Stimulated activated CD8-positive, alpha-beta memory T cell treated with anti-CD3 and anti-CD28 coated beads, Interleukin-15, amount 100 ng/mL, for 24 hours (primary cell): ENCODE results near the gene EEF1G.
"Not testable (repeated sequence)": the region's sequence is repeated elsewhere in the genome, so short reads cannot be mapped to it uniquely, and the experiment has no call there.

Experiments
- DNase-seq: peaks from one replicate; pipeline ENCODE4 v3.0.0-alpha.2; 2020; ENCODE audit warnings: low read depth

EEF1G gene

DNA sequence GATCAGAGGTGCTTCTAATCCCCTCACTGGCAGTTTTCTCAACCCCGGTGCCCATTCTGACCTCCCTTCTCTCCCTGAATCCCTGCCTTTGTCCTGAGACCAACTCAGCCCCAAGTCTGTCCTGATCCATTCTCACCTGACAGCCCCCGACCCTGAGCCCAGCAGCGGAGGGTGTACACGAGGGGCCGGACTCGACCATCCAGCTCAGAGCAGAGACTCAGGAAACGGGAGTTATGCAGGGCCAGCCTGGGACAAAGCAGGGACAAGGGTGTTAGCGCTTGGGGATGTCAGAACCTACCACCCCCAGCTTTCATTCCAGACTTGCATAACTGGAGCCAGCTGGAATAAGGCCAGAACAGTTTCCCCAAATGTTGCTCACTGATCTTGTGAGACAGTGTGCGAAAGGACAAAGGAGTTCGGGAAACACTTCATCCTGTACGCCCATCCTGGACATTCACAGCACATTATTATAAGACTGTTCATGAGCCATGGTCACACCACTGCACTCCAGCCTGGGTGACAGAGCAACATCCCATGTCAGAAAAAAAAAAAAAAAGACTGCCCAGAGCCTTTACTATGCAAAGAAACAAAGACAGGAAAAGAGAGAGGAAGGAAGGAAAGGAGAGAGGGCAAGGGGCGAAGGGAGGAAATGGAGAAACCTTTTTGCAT is 3.5 kb upstream of the EEF1G start:
- DNase-seq = no peak

DNA sequence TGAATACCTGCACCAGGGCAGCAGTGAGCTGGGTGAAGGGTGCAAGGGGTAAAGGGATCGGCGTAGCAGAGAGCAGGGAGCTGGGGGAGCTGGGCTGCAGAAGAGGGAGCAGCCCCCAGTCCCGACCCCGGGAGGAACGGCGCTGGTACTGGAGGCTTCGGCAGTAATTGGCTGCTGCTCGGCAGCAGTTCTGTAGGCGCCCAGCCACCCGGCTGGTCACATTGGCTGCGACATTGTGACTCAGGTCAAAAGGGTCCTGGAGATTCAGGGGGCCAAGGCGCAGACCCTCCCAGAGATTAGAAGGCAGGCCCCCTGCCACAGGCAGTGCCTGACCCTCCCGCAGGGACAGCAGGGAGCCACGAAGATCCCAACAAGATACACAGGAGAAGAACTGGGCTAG is 2.1 kb upstream of the EEF1G start:
- DNase-seq = no peak

DNA sequence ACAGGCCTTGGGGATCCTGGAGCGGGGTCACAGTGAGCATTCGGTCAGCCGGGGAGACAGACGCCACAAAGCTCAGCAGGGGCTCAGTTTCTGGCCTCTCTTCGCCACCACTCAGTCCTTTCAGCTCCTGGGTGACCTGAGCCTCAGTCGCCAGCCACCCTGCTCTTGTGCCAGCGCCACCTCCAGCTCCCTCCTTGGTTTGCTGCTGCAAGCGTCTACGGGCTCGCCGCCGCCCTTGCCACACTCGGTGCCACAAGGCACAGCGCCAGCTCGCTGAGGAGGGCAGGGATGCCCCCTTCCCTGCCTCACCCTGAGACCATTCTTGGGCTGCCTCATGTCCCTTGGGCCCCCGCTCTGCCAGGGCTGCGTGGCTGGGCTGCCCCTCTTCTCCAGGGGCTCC is 1.5 kb upstream of the EEF1G start:
- DNase-seq = no peak

DNA sequence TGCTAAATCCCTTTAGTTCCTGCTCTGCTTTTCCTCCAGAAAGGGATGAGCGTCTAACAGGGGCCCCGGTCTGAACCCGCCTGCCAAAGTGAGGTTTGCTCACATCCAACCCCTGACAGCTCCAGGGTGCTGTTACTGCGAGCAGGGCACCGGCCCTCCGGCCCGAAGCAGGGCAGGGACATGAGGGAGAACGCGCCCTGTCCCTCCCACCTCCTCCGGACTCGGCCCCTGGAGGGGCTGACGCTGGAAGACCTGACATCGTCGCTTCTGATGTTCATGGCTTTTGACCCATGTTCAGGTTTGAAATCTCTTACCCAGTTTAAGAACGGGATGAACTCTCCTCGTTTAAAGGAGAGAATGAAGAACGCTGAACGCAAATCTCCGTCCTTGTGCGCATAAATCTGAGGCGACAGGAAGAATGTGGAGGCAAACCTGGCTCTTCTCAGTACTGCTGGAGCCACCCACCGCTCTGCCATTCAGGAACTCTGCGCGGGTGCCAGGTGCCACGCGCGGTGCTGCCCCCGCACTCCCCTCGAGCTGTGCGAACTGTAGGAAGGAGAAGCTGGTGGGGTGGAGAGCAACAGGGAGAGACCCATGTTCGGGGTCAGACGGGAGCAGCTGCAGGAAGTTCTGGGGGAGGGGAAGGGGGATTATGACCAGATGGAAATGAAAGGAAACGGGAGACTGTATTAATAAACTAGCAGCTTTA is 826 bp upstream of the EEF1G start:
- no peak for DNase-seq

DNA sequence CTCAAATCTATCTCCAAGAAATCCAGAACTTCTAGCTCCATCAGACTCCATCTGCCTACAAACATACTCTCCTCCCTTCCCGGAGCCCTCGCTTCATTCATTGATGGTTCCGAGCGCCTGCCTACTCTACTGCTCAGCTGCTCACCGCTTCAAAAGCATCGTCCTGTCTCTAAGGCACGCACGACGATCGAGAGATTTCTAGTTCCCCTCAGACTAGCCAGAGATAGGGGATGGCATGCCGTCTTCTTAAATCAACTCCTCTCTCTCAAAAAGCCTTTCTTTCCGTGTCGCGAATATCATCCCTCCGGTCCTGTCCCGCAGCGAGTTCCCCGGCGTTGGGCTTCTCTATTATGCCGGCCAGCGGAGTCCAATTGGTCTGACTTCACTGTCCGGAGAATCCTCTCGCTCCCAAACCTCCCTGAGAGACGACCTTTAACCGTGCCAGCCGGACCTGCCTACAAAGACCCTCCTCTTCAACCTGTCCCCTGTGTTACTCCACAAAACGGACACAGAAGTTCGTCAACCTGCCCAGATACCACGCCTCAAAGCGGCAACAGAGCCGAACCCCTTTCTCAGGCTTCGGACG is 592 bp downstream of the EEF1G start:
- no peak for DNase-seq

DNA sequence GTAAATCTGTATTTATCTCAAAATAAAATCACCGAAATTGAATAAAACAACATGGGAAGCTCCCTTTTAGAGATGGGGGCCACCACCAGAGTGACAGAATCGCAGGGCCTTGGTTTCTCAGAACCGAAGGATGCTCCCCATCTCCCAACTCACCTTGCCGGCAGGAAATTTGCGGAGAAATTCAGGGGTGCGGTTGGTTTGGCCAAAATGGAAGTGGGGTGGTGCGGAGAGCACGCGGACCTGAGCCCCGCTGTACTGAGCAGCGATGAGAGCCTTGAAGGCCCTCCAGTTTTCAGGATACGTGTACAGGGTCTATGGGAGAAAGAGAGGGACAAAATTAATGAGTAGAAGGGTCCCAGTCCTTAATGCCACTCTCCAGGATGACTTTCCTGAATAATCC is 1.3 kb downstream of the EEF1G start:
- DNase-seq = no peak

DNA sequence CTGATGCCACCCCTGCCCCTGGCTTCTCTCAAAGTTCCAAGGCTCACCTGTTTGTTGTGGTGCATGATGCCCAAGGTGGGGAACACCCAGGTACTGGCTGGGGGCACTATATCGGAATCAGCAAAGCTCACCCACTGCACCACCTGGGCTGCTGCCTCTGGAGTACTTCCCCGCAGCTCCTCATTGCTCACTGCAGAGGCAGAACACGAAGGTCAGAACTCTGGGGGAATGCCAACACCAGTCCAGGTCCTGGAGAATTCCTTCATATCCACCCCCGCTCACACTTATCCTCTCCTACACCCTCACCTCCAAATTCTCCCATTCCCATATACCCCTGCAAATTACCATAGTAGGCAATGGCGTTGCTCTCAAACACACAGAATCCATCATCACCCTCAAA is 2.2 kb downstream of the EEF1G start:
- not testable (repeated sequence) for DNase-seq

DNA sequence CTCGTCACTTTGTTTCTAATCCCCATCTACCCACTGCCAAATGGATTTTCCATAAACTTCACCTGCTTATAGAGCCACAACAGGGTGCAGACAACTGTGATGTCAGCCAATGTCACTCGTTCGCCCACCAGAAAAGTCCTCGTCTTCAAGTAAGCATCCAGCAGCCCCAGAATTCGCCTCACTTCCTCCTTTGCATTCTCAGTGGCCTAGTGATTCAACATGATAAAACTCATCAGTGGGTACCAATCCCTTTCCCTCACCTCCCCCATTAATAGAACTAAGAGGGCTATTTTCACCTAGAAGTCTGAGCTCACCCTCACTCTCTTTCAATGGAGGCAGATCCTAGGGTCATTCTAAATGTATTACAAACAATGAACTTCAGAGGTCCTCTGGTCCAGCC is 2.8 kb downstream of the EEF1G start:
- DNase-seq = not testable (repeated sequence)

DNA sequence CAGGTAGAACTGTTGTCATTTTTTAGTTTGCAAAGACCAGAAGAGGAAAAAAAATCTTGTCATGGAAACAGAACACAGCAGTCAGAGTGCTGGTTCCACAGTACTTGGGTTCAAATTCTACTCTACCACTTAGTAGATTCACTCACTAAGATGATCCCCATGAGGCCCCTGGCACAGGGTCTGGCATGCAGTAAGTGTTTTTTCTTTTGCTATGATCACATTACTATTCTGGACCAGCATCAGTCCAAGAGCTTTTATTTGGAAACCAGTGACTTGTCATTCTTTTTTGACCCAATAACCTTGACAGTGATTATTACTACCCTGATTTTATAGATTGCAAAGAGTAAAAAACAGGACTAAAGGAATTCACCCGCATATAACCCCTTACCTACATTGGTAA is 4.1 kb downstream of the EEF1G start:
- no peak for DNase-seq

DNA sequence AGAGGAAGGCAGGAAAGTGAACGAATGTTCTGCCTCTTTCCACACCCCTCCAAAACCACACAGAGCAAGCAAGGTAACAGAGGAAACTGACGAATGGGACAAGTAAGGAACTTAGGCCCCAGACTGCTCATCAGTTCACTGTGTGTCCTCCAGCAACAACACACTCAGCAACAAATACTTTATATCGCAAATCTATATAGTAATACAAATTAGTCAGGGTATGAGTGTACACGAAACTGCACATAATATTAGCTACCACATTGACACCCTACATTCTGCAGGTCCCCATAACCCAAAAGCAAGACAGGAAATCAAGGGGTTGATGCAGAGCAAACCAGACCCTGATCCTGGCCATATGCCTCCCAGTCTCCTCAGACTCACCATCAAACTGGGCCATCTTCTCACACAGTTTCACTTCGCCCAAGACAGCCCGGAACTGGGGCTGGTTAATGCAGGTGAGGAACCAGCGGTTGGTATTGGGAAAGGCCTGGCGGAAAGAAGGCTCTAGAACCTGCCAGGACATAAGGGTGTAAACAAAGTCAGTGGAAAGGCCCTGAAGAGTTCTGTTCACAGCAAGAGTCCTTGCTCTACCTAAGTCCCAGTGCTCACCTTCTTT is 6.6 kb downstream of the EEF1G start:
- no peak for DNase-seq

DNA sequence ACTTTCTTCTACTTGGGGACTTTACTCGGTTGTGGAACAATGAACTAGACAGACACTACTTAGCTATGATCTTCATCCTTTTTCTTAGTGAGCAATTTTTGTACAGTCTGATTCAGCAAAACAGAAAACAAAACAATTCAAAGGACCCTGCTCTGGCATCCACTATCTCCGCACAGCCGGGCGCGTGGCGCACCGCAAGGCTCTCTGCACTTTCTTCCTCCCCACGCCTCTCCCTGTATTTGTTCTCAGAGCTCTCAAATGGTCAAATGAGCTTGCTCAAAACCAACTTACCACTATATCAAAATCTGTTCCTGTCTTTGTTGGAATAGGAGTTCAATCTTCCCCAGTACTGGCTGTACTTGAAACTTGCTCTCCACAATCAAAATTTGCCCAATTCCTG is 7.4 kb downstream of the EEF1G start:
- no peak for DNase-seq

DNA sequence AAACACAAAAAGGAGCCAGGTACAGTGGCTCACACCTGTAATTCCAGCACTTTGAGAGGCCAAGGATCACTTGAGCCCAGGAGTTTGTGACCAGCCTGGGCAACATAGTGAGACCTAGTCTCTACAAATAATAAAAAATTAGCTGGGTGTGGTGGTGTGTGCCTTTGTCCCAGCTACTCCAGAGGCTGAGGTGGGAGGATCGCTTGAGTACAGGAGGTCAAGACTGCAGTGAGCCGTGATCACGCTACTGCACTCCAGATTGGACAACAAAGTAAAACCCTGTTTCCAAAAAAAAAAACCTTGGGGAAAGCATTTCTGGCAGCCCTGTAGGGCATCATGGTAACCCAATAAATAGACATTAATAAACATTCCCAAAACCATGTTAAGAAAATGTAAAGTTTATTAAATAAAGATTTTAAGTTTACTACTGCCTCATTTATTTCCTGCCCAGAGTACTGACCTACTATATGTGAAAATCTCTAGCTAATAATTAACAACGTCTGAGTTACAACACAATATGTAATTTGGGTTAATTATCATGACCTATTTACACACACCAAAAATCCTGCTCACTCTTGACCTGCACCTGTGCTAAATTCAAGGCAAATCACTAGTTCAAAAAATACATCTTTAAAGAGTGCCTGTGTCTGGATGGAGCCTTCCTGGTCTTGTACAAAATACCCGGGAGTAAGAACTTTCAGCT is 8.4 kb downstream of the EEF1G start:
- DNase-seq = no peak

DNA sequence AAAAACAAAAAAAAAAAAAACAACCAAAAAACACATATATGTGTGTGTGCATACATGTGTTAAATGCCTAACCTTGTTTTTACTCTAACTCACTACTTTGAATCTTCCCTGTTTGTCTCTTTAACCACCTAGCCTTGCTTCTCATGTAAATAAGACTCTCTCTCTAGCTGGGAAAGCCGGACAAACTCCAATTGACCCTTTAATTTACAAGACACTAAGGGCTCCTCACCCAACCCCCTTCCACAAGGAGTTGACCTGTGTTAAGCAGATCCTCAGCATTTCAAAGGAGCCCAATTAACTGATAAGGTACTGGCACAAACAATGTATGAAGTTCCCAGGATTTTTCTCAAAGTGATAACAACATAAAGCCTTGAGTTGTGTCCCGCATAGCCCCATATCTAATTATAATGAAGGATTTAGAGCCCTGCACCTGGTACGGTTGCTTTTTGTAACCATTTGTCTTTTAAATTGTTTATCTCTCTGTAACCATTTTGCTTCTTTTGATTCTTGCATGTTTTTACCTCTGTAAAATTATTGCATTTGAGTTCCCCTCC is 11.9 kb downstream of the EEF1G start:
- not testable (repeated sequence) for DNase-seq

DNA sequence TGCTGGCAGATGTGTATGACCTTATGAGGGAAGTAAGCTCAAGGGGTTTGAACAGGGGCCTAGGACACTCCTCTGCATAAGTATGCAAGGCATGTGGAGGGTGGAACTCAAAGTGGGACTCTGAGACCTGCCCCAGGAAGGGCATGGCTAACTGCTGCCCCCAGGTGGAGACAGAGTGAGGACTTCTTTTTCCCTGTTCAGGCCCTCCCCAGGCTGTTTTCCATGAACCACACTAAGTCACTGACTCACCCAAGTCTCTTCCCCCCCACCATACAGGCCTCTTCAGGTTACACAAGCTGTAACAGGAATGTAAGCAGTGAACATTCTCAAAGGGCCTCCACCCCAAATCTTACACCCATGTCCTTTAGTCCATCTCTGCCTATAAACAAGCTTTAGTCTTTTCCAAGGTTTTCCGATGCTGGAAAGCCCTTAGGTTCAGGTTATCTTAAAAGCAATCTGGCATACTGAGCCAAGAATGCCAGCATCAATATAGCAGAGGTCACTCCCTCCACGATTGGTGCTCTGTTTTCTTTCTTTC is 13.1 kb downstream of the EEF1G start:
- no peak for DNase-seq

DNA sequence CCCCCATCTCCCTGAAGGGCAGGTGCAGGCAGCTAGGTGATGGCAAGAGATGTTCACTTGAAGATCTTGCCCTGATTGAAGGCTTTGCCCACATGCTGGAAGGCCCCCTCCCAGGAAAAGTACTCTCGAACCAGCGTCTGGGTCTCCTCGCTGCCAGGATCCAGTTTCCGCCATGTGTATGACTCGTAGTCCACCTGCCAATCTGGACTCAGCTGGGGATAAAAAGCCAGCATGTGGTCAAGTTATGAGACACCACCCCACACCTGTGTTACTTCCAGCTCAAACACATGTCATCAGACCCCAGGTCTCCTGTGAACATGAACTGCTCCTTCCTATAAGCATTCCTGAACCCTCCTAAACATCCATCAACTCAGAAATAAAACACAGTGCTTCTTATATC is 14.1 kb downstream of the EEF1G start:
- DNase-seq = not testable (repeated sequence)

DNA sequence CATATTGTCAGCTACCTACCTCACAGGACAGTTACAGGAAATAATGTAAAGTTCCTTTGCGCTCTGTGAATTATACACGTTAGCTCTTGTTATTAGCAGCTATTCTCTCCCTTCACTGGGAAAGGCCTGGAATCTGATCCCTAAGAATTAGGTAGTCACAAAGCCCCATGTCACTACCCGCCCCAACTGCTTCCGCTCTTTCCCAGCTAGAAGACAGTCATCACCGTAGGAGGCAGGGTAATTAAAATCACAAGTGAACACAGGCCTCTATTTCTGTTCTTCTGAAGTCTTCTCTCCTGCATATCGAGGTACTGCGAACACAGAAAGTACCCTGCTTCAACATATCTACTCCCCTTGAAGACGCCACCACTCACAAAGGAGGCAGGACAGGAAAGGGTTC is 14.5 kb downstream of the EEF1G start:
- DNase-seq = no peak

DNA sequence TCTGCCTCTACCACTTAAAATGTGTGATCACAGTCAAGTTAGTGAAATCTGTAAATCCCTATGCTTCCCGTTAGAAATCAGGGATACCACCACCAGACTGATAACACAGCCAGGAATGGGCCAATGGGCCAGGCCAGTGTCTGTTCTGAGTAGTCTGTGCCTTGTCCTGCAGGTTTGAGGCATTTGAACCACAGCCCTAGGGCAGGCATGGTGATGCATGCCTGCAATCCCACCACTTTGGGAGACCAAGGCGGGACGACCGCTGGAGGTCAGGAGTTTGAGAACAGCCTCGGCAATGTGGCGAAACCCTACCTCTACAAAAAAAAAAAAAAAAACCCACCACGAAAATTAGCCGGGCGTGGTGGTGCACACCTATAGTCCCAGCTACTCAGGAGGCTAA is 15.0 kb downstream of the EEF1G start:
- DNase-seq = no peak

DNA sequence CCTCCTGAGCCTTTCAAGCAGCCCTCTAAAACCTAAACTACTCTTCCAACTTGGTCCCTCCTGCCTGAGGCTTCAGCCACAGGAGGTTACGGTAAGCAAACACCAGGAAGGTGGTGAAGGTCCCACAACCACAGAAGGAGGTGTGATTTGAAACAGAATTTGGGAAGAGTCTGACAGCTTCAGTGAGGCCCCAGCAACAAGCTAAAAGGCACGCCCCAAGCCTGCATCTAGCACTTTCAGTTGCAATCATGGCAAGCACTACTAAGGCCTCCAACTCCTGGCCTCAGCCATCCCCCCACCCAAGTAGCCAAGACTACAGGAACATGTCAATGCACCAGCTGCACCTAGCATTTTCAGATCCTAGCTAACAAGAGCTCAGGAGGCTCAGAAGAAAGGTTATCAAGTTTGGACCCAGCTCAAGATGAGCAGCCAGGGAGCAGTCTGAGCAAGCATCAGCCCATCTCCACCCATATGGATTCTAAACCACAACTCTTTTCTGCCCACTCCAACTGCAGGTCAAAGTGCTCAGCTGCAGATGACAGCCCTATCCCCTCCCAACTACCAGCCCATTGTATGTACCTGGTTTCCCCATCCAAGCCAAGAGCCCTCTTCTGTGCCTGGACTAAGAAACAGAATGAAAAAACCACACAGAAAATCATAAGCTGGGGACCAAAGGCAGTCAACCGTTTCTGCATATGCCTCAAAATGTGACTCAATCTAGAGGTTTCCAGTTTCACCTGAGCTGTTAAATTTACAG is 16.6 kb downstream of the EEF1G start:
- no peak for DNase-seq

DNA sequence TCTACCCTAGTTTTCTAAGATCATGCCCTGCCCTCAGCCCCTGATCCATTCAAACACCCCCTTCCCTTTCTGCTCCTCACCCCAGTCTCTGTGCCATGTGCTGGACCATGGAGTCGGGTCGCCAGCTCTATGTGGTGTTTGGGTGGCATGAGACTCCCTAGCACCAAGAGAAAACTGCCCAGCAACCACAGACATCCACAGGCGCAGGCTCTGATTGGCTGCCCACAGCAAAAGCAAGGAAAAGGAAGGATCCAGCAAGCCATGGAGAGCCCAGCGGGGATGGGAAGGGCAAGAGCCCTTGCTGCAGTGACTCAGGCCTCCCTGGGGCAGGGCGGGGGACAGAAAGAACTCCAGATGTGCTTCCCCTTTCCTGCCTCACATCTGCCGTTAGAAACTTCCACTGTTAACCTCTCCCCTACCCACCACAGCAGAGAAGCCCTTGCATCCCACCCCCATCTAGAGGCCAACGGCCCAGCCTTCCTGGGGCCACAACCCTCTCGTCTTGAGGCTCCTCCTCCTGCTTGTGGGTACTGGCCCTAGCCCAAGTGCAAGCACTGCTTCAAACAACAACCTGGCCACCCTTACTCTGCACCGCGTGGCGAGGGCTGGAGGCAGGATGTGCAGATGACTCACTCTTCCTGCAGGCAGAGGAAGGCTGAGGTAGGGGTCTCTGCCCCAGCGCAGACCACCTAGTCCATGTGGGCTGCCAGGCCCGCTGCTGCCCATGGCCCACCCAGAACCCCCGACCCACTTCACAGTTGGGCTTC is 17.4 kb downstream of the EEF1G start:
- no peak for DNase-seq

DNA sequence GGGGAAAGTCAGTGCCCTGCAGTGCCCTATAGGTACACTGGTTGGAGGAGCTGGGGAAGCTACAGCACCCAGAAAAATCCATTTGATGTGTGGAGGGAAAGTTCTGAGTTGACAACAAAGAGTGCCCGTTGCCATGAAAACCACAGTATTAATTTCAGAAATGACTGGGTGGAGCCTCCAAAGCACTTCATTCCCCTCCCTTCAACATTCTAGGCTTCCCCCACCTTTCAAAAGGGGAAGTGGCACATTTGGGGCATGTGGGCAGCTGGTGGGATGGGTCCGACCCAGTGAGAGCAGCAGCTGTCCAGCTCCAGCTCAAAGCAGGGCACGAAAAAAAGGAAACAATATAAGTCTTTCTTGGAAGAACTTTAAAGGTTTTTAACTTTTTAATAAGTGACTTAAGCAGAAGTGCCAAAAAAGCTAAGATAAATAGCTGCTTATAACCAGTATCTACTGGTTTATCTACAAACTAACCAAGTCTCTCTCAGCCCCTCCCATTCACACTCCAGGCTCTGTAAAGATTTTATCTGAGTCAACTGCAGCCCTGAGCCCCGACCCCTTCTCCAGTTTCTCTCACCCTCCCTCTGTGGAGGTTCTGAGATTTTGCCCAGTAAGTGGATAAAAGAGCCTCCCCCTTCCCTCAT is 18.1 kb downstream of the EEF1G start:
- no peak for DNase-seq
